Adrenal gland (tissue), 12 donors: ENCODE measurements around the gene USP53. TPM values are rescaled to one million over a fixed set of nuclear protein-coding genes. Genes with fewer than 3 reads are reported as not detected.

Experiments used
- DNase-seq, 7 donors: peaks; one replicate each; pipeline ENCODE4 v3.0.0-alpha.2; 2019 to 2020
- H3K27ac ChIP-seq, 5 donors: fragments of 200-600 bp; sonication (generic) in 4 of 5; 1 replicate in 3 of 5; 2 replicates in 2 of 5; pipeline versions ENCODE4 v1.5.1 to v1.8.0; 2016 to 2020; ENCODE audit warnings: mild to moderate bottlenecking in 1 of 5
- H3K27me3 ChIP-seq: fragments of 200-600 bp; 2 replicates; pipeline ENCODE4 v1.8.0; 2021
- H3K36me3 ChIP-seq, 2 donors: fragments of 200-600 bp; replicated peaks in 1 of 2; 1 replicate in 1 of 2; 2 replicates in 1 of 2; pipeline versions ENCODE4 v1.5.1 to v1.8.0; 2018 to 2022
- H3K4me1 ChIP-seq, 2 donors: fragments of 200-600 bp; replicated peaks in 1 of 2; 1 replicate in 1 of 2; 2 replicates in 1 of 2; pipeline versions ENCODE4 v1.5.1 to v1.8.0; 2018 to 2021
- H3K4me3 ChIP-seq, 4 donors: fragments of 200-600 bp; sonication (generic) in 3 of 4; one replicate each; pipeline ENCODE4 v1.5.1; 2016 to 2018
- H3K9me3 ChIP-seq, 3 donors: fragments of 200-600 bp; sonication (generic) in 1 of 3; replicated peaks in 1 of 3; 1 replicate in 2 of 3; 2 replicates in 1 of 3; pipeline versions ENCODE4 v1.5.1 to v1.8.0; 2016 to 2021
- POLR2A ChIP-seq, 2 donors: fragments of 450-650 bp; IDR thresholded peaks; one replicate each; pipeline ENCODE4 v1.6.1; 2017; ENCODE audit warnings: antibody characterized with exemption in 2 of 2, mild to moderate bottlenecking in 2 of 2, moderate library complexity in 1 of 2
- WGBS, 4 donors: extraction: QIAGEN DNeasy Blood & Tissue Kit in 2 of 4; methylation state at CpG; one replicate each; pipeline versions ENCODE4 v1.1.5 to v1.1.7; 2013 to 2017; 5-methylcytosine and 5-hydroxymethylcytosine counted together
- intact Hi-C, 2 donors: fragments of 100-400 bp; cut with DNase I; formaldehyde crosslinking; loops; one replicate each; pipeline versions ENCODE4 v1.14.1 to v1.15.0; 2022 to 2023
- polyA plus RNA-seq, 3 donors: library from polyadenylated mRNA; stranded (reverse); fragments of 200-250 nt in 2 of 3; fragments of 350-450 nt in 1 of 3; fragmentation: Illumina TruSeq in 1 of 3; extraction: RNeasy Lipid Tissue Mini Kit (QIAGEN cat#74804) in 1 of 3; gene quantifications; one replicate each; pipeline ENCODE4 v1.2.3, GENCODE V29; 2013 to 2014
- total RNA-seq, 9 donors: library from RNA; depleted of rRNA in 4 of 9; stranded (reverse); fragments of >200 nt in 4 of 9; fragments of 120-200 nt in 1 of 9; fragmentation: NEBNext Ultra II Directional in 1 of 9; extraction: Animal tissue kit (Norgen Biotek cat#: 25700) in 1 of 9; gene quantifications; one replicate each; pipeline versions ENCODE4 v1.1.0 to v1.2.4, GENCODE V29; 2013 to 2023
- TF ChIP-seq, protein P1 (sequence below), 6 experiments: fragments of 450-650 bp in 4 of 6; fragments of 200-600 bp in 2 of 6; sonication (generic) in 1 of 6; IDR thresholded peaks; 1 replicate in 5 of 6; 2 replicates in 1 of 6; pipeline versions ENCODE4 v1.5.1 to v1.8.0; 2016 to 2021; ENCODE audit warnings: antibody characterized with exemption in 6 of 6, mild to moderate bottlenecking in 2 of 6, moderate library complexity in 1 of 6
- donor health status: healthy with polysubstance abuse.
- donor health status: Bipolar disorder and iron deficiency.
- donor health status: DM: yes; HTN: yes; CAD: no.
- donor health status: DM: no; HTN: no; CAD: no.
- donor health status: DM: no; HTN: no; CAD: no.
- donor health status: DM: yes; HTN: yes; CAD: no.

The USP53 gene
- total and polyA plus RNA-seq, 12 donors: 7.0 to 78.9 (median 34.4) TPM

DNA sequence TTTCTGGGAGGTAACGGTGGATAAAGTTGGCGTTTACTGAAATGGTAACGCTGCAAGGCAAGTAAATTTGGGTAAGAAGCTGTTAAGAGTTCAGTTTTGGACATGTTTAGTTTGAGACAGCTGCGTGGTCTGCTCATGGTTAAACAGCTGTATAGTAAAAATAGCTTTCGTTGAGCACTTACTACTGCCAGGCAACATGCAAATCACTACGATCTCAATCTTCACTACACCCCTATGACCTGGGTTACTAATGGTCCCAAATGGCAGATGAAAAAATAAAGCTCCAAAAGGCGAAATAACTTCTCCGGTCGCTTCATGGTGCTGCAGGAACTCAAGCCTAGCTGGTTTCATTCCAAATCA, 87.2 kb downstream of the USP53 start:
- Histone ChIP-seq H3K36me3 (peaks cover 0 to 13% of the 10 kb centered on the region in 2 donors), H3K27ac (peak overlapping the region; percentile 81 to 96 (median 90)), H3K4me1 (peaks cover 8 to 21% of the 10 kb centered on the region in 2 donors), H3K4me3 (peak overlapping the region; percentile 57 to 80 (median 74)), H3K9me3 (no peaks in the 10 kb centered on the region), H3K27me3 (no peaks in the 10 kb centered on the region)
- no peak for DNase-seq
- 1 to 2% (median 1%) methylated on average over 9 of the region's 9 CpGs for WGBS, 4 donors
- intact Hi-C loops: no loop called here
- TF ChIP-seq POLR2A (IDR thresholded peaks at IDR 0.05): no peak
- TF ChIP-seq, protein P1, sequence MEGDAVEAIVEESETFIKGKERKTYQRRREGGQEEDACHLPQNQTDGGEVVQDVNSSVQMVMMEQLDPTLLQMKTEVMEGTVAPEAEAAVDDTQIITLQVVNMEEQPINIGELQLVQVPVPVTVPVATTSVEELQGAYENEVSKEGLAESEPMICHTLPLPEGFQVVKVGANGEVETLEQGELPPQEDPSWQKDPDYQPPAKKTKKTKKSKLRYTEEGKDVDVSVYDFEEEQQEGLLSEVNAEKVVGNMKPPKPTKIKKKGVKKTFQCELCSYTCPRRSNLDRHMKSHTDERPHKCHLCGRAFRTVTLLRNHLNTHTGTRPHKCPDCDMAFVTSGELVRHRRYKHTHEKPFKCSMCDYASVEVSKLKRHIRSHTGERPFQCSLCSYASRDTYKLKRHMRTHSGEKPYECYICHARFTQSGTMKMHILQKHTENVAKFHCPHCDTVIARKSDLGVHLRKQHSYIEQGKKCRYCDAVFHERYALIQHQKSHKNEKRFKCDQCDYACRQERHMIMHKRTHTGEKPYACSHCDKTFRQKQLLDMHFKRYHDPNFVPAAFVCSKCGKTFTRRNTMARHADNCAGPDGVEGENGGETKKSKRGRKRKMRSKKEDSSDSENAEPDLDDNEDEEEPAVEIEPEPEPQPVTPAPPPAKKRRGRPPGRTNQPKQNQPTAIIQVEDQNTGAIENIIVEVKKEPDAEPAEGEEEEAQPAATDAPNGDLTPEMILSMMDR (IDR thresholded peaks at IDR 0.05): no peak

DNA sequence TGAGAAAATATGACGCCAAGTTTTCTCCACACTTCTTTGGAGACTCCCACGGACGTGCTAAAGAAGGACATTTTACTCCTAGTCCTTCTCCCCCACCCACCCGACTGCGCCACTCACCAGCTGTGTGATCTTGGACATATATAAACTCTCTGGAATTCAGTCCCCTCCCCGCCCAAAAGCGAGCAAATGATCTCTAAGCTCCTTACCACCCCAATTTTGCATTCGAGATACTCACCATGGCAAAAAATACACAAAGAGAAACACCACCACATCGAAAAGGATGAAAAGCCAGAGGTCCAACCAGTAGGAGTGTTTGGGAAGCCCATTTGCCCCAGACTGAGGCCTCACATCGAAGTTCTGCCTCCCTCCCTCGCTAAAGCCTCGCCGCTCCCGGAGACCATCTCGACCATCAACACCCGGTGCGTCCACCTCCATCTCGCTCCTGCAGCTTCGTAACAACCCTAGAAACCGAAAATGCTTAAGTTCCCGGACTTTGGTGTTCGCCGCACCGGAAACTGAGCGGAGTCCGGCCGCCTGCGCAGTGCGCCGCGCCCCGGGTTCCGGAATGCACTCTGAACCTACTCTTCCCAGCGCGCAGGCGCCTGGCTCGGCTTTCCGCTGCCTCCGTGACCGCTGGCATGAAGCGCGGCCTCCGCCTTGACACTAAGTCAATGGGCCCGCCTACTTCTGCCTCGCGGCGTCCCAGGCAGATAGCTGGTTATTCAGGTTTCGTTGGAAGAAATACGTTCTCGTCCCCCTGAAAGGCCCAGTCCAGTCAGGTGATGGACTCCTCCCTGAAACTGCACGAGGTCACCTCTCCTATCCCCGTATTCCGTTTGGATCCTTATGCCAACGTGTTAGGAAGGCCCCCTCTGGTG, 87.8 kb downstream of the USP53 start:
- Histone ChIP-seq H3K27ac (peak overlapping the region; percentile 81 to 96 (median 90)), H3K4me1 (peaks cover 8 to 21% of the 10 kb centered on the region in 2 donors), H3K27me3 (no peaks in the 10 kb centered on the region), H3K36me3 (peaks cover 0 to 13% of the 10 kb centered on the region in 2 donors), H3K4me3 (peak overlapping the region; percentile 57 to 80 (median 74)), H3K9me3 (no peaks in the 10 kb centered on the region)
- peak; percentile 94 to 98 (median 96) for DNase-seq
- WGBS, 4 donors: 0 to 1% (median 0%) methylated on average over 30 to 54 of the region's 54 CpGs
- TF ChIP-seq POLR2A (IDR thresholded peaks at IDR 0.05): peak; percentile 76 to 90
- TF ChIP-seq, protein P1 (IDR thresholded peaks at IDR 0.05): peak in 1 of 6 experiments; percentile 25
- intact Hi-C loops: no loop called here

GRCh38 chr4:119302073-119302832, 89.7 kb downstream of the USP53 start:
- Histone ChIP-seq H3K9me3 (no peaks in the 10 kb centered on the region), H3K4me1 (peaks cover 8 to 21% of the 10 kb centered on the region in 2 donors), H3K4me3 (no peak overlapping the region), H3K27ac (no peak overlapping the region), H3K36me3 (peaks cover 0 to 2% of the 10 kb centered on the region in 2 donors), H3K27me3 (no peaks in the 10 kb centered on the region)
- intact Hi-C loops: no loop called here
- TF ChIP-seq, protein P1 (IDR thresholded peaks at IDR 0.05): no peak
- TF ChIP-seq POLR2A (IDR thresholded peaks at IDR 0.05): no peak
- 63 to 72% (median 67%) methylated on average over 5 of the region's 5 CpGs for WGBS, 4 donors
- peak in 4 of 7 donors; percentile 11 to 46 (median 32) for DNase-seq
